ENCODE results near the gene KCNH4. TPM values are rescaled to one million over a fixed set of nuclear protein-coding genes. Genes with fewer than 3 reads are reported as not detected.

The KCNH4 gene
- total and polyA plus RNA-seq, 2 of the 13 experiments (the other 11 are each of a cell fraction or from before 2014, with no cell fraction given), result 0.01 to 0.09 TPM

- peak; percentile 45 for TF ChIP-seq ARID5B (CRISPR knock-in tag; IDR thresholded peaks at IDR 0.05)
- TF ChIP-seq CAMTA2 (CRISPR knock-in tag; IDR thresholded peaks at IDR 0.05; ENCODE audit: borderline replicate concordance), result peak; percentile 70; the same call in 1 of the 2 replicates
- no peak for TF ChIP-seq TCF12 (IDR thresholded peaks at IDR 0.05)
- TF ChIP-seq TCF12 (CRISPR knock-in tag; IDR thresholded peaks at IDR 0.05), result peak; percentile 71
- TF ChIP-seq, protein P1, sequence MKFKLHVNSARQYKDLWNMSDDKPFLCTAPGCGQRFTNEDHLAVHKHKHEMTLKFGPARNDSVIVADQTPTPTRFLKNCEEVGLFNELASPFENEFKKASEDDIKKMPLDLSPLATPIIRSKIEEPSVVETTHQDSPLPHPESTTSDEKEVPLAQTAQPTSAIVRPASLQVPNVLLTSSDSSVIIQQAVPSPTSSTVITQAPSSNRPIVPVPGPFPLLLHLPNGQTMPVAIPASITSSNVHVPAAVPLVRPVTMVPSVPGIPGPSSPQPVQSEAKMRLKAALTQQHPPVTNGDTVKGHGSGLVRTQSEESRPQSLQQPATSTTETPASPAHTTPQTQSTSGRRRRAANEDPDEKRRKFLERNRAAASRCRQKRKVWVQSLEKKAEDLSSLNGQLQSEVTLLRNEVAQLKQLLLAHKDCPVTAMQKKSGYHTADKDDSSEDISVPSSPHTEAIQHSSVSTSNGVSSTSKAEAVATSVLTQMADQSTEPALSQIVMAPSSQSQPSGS (CRISPR knock-in tag; IDR thresholded peaks at IDR 0.05), result peak; percentile 54
- TF ChIP-seq JUN (CRISPR knock-in tag; IDR thresholded peaks at IDR 0.05), result 0 out of 2 replicates have a peak, but pooled peaks have one; percentile 35
- peak; percentile 83 for TF ChIP-seq ASH2L (IDR thresholded peaks at IDR 0.05; ENCODE audit: insufficient read length, low read depth, low read length)
- TF ChIP-seq PAWR (CRISPR knock-in tag; IDR thresholded peaks at IDR 0.05; ENCODE audit: borderline replicate concordance), result no peak
- TF ChIP-seq SMAD9 (CRISPR knock-in tag; IDR thresholded peaks at IDR 0.05), result no peak
- peak; percentile 83; the same call in 1 of the 2 replicates for TF ChIP-seq SP5 (CRISPR knock-in tag; IDR thresholded peaks at IDR 0.05; ENCODE audit: borderline replicate concordance, low read depth)
- TF ChIP-seq, protein P2, sequence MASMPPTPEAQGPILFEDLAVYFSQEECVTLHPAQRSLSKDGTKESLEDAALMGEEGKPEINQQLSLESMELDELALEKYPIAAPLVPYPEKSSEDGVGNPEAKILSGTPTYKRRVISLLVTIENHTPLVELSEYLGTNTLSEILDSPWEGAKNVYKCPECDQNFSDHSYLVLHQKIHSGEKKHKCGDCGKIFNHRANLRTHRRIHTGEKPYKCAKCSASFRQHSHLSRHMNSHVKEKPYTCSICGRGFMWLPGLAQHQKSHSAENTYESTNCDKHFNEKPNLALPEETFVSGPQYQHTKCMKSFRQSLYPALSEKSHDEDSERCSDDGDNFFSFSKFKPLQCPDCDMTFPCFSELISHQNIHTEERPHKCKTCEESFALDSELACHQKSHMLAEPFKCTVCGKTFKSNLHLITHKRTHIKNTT (CRISPR knock-in tag; IDR thresholded peaks at IDR 0.05), result no peak
- TF ChIP-seq ZFP36L1 (CRISPR knock-in tag; IDR thresholded peaks at IDR 0.05), result 0 out of 2 replicates have a peak, but pooled peaks have one; percentile 34
- TF ChIP-seq, protein P3, sequence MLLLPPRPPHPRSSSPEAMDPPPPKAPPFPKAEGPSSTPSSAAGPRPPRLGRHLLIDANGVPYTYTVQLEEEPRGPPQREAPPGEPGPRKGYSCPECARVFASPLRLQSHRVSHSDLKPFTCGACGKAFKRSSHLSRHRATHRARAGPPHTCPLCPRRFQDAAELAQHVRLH (CRISPR knock-in tag; IDR thresholded peaks at IDR 0.05; ENCODE audit: borderline replicate concordance, low read depth), result peak; percentile 56; the same call in 1 of the 2 replicates
- peak; percentile 71; the same call in 1 of the 2 replicates for TF ChIP-seq EEA1 (CRISPR knock-in tag; IDR thresholded peaks at IDR 0.05; ENCODE audit: borderline replicate concordance)
- TF ChIP-seq NFYB (CRISPR knock-in tag; IDR thresholded peaks at IDR 0.05), result no peak
- peak; percentile 94 for TF ChIP-seq ETV5 (CRISPR knock-in tag; IDR thresholded peaks at IDR 0.05; ENCODE audit: borderline replicate concordance)
- no peak for TF ChIP-seq HOXA7 (CRISPR knock-in tag; IDR thresholded peaks at IDR 0.05)
- peak; percentile 72 for TF ChIP-seq SALL1 (CRISPR knock-in tag; IDR thresholded peaks at IDR 0.05)
- 0 out of 2 replicates have a peak, but pooled peaks have one; percentile 6 for TF ChIP-seq ZNF766 (CRISPR knock-in tag; IDR thresholded peaks at IDR 0.05; ENCODE audit: borderline replicate concordance)
- no peak for TF ChIP-seq PPARG (CRISPR knock-in tag; conservative IDR thresholded peaks at IDR 0.05)
- TF ChIP-seq KAT8 (CRISPR knock-in tag; IDR thresholded peaks at IDR 0.05), result peak; percentile 95
- peak; percentile 67; the same call in 1 of the 2 replicates for TF ChIP-seq YEATS4 (CRISPR knock-in tag; IDR thresholded peaks at IDR 0.05; ENCODE audit: borderline replicate concordance)
Observed at GRCh38 chr17:42193969-42194899, 13.3 kb upstream of the KCNH4 start, which contains the start of gene GHDC (continued).

Measured in HepG2 (cell line).